Lower lobe of right lung (tissue), 2 donors: ENCODE results near the gene COMP. TPM values are rescaled to one million over a fixed set of nuclear protein-coding genes. Genes with fewer than 3 reads are reported as not detected.

Experiments
- ATAC-seq, 2 donors: fragments of 200-7000 bp; cut with Tn5 transposase; one replicate each; pipeline ENCODE4 v1.9.1; 2020 to 2022; ENCODE audit warnings: mild to moderate bottlenecking in 2 of 2, moderate library complexity in 2 of 2
- DNase-seq: peaks from one replicate; pipeline ENCODE4 v3.0.0-alpha.2; 2020
- H3K27ac ChIP-seq: fragments of 200-600 bp; one replicate; pipeline ENCODE4 v1.8.0; 2022
- H3K27me3 ChIP-seq: fragments of 200-600 bp; one replicate; pipeline ENCODE4 v1.8.0; 2022; ENCODE audit warnings: low read depth
- H3K36me3 ChIP-seq: fragments of 200-600 bp; one replicate; pipeline ENCODE4 v1.8.0; 2022; ENCODE audit warnings: mild to moderate bottlenecking
- H3K4me1 ChIP-seq: fragments of 200-600 bp; one replicate; pipeline ENCODE4 v1.8.0; 2022
- H3K4me3 ChIP-seq: fragments of 200-600 bp; one replicate; pipeline ENCODE4 v1.8.0; 2022; ENCODE audit warnings: mild to moderate bottlenecking
- H3K9me3 ChIP-seq: fragments of 200-600 bp; one replicate; pipeline ENCODE4 v1.8.0; 2022
- CTCF ChIP-seq: fragments of 200-600 bp; IDR thresholded peaks from one replicate; pipeline ENCODE4 v1.8.0; 2022; ENCODE audit warnings: antibody characterized with exemption, mild to moderate bottlenecking
- intact Hi-C: fragments of 100-400 bp; cut with DNase I; formaldehyde crosslinking; loops from one replicate; pipeline ENCODE4 v1.11.0; 2022
- total RNA-seq: library from RNA; stranded (reverse); fragmentation: NEBNext Ultra II Directional; extraction: Animal tissue kit (Norgen Biotek cat#: 25700); gene quantifications from one replicate; pipeline ENCODE4 v1.2.1, GENCODE V29; 2021
- donor health status: DM: no; HTN: yes; CAD: no; lungs with severe emphysema.

The COMP gene
- total RNA-seq, 1 donor from 2014 or later, result 2.3 TPM

- Histone ChIP-seq H3K9me3 (no peaks in the 10 kb centered on the region), H3K36me3 (no peaks in the 10 kb centered on the region), H3K4me1 (peaks cover 9% of the 10 kb centered on the region), H3K4me3 (no peak overlapping the region), H3K27ac (no peak overlapping the region), H3K27me3 (peaks cover 8% of the 10 kb centered on the region)
- no peak for DNase-seq
- TF ChIP-seq CTCF, result no peak
- intact Hi-C loops, result no loop called here
- no peak for ATAC-seq
These were observed 10.0 kb downstream of the COMP start for GRCh38 chr19:18781047-18781600.

GRCh38 chr19:18780631-18781030 lies 10.5 kb downstream of the COMP start:
- DNase-seq, result no peak
- peaks cover 3% of the 10 kb centered on the region for H3K27me3 ChIP-seq
- no peaks in the 10 kb centered on the region for H3K9me3 ChIP-seq
- TF ChIP-seq CTCF, result no peak
- ATAC-seq, result no peak
- no peak overlapping the region for H3K4me3 ChIP-seq
- H3K27ac ChIP-seq, result no peak overlapping the region
- H3K4me1 ChIP-seq, result peaks cover 5% of the 10 kb centered on the region
- intact Hi-C loops, result no loop called here
- no peaks in the 10 kb centered on the region for H3K36me3 ChIP-seq

- no peak overlapping the region for H3K4me3 ChIP-seq
- no peaks in the 10 kb centered on the region for H3K27me3 ChIP-seq
- no peaks in the 10 kb centered on the region for H3K9me3 ChIP-seq
- no peaks in the 10 kb centered on the region for H3K4me1 ChIP-seq
- intact Hi-C loops, result no loop called here
- no peaks in the 10 kb centered on the region for H3K36me3 ChIP-seq
- no peak for ATAC-seq
- no peak for TF ChIP-seq CTCF
- DNase-seq, result no peak
- H3K27ac ChIP-seq, result no peak overlapping the region
These were observed 11.0 kb downstream of the COMP start for GRCh38 chr19:18780081-18780480.

GRCh38 chr19:18778826-18779495 lies 12.1 kb downstream of the COMP start:
- intact Hi-C loops, result no loop called here
- no peak for DNase-seq
- no peak for TF ChIP-seq CTCF
- no peak overlapping the region for H3K4me3 ChIP-seq
- ATAC-seq, result no peak
- H3K9me3 ChIP-seq, result no peaks in the 10 kb centered on the region
- no peak overlapping the region for H3K27ac ChIP-seq
- H3K4me1 ChIP-seq, result no peaks in the 10 kb centered on the region
- H3K27me3 ChIP-seq, result no peaks in the 10 kb centered on the region
- H3K36me3 ChIP-seq, result no peaks in the 10 kb centered on the region

- H3K9me3 ChIP-seq, result no peaks in the 10 kb centered on the region
- H3K27me3 ChIP-seq, result no peaks in the 10 kb centered on the region
- H3K4me1 ChIP-seq, result no peaks in the 10 kb centered on the region
- H3K4me3 ChIP-seq, result no peak overlapping the region
- DNase-seq, result no peak
- H3K27ac ChIP-seq, result no peak overlapping the region
- no peak for ATAC-seq
- no peaks in the 10 kb centered on the region for H3K36me3 ChIP-seq
- intact Hi-C loops, result no loop called here
- no peak for TF ChIP-seq CTCF
These were observed 13.1 kb downstream of the COMP start for GRCh38 chr19:18778076-18778389.
